IMR-90 (cell line): ENCODE data around the gene ISCA2. TPM values are rescaled to one million over a fixed set of nuclear protein-coding genes. Genes with fewer than 3 reads are reported as not detected.

Experiments used
- ATAC-seq: fragments of 200-7000 bp; cut with Tn5 transposase; 2 replicates; pipeline ENCODE4 v1.9.1; 2020; ENCODE audit warnings: low read depth, mild to moderate bottlenecking, moderate library complexity
- BruUV-seq: library from RNA; stranded (reverse); fragments of 400-500 nt; replicated peaks from 2 replicates; lab custom pipeline; 2021; lab: Mats Ljungman, UMichigan
- CTCF ChIA-PET: fragments of 300-600 bp; formaldehyde crosslinking; extraction: SDS; loops from one replicate; lab custom pipeline; 2021; ENCODE audit warnings: antibody characterized with exemption; lab: Yijun Ruan, JAX
- POLR2A ChIA-PET: fragments of 300-600 bp; sonication (Branson Sonifier 250); formaldehyde crosslinking; loops from one replicate; lab custom pipeline; 2022; ENCODE audit warnings: antibody characterized with exemption; ENCODE audit not compliant: unreplicated experiment; lab: Charles Lee
- DNase-seq: peaks from one replicate; pipeline ENCODE4 v3.0.0; 2013
- H2AFZ ChIP-seq: replicated peaks from 2 replicates; pipeline ENCODE3; 2013; ENCODE audit warnings: low read length, mild to moderate bottlenecking; ENCODE audit not compliant: poor library complexity
- H2AK5ac ChIP-seq: 2 replicates; pipeline ENCODE4 v1.6.1; 2013; ENCODE audit warnings: low read depth, low read length, inconsistent platforms
- H2AK9ac ChIP-seq: replicated peaks from 2 replicates; pipeline ENCODE3; 2013; ENCODE audit warnings: mild to moderate bottlenecking, low read depth, low read length, moderate library complexity; ENCODE audit not compliant: poor library complexity
- H2BK120ac ChIP-seq: 2 replicates; pipeline ENCODE4 v1.6.1; 2013; ENCODE audit warnings: low read depth, low read length, inconsistent platforms
- H2BK15ac ChIP-seq: 3 replicates; pipeline ENCODE4 v1.6.1; 2013; ENCODE audit warnings: low read depth, low read length, inconsistent platforms
- H2BK20ac ChIP-seq: 2 replicates; pipeline ENCODE4 v1.6.1; 2013; ENCODE audit warnings: low read depth, mild to moderate bottlenecking, inconsistent platforms, low read length, moderate library complexity
- H2BK5ac ChIP-seq: 2 replicates; pipeline ENCODE4 v1.6.1; 2013; ENCODE audit warnings: mild to moderate bottlenecking, low read depth, low read length, inconsistent platforms; ENCODE audit not compliant: poor library complexity, severe bottlenecking
- H3K14ac ChIP-seq: replicated peaks from 2 replicates; pipeline ENCODE4 v1.6.1; 2013; ENCODE audit warnings: low read depth, low read length, inconsistent platforms
- H3K18ac ChIP-seq: 2 replicates; pipeline ENCODE4 v1.6.1; 2013; ENCODE audit warnings: low read depth, low read length, control low read depth
- H3K23ac ChIP-seq: 2 replicates; pipeline ENCODE4 v1.6.1; 2013; ENCODE audit warnings: low read depth, low read length, inconsistent platforms
- H3K27ac ChIP-seq: 2 replicates; pipeline ENCODE4 v1.5.1; 2013; ENCODE audit warnings: mild to moderate bottlenecking, control low read depth, low read length; ENCODE audit not compliant: insufficient read depth
- H3K27me3 ChIP-seq: 2 replicates; pipeline ENCODE4 v1.6.1; 2013; ENCODE audit warnings: low read length; ENCODE audit not compliant: control insufficient read depth, insufficient read depth
- H3K36me3 ChIP-seq: 2 replicates; pipeline ENCODE4 v1.6.1; 2013; ENCODE audit warnings: low read length, mixed read lengths; ENCODE audit not compliant: control insufficient read depth, insufficient read depth
- H3K4ac ChIP-seq: 2 replicates; pipeline ENCODE4 v1.6.1; 2013; ENCODE audit warnings: low read depth, low read length, inconsistent platforms
- H3K4me1 ChIP-seq: 2 replicates; pipeline ENCODE4 v1.6.1; 2013; ENCODE audit warnings: low read length, mixed read lengths; ENCODE audit not compliant: control insufficient read depth, insufficient read depth
- H3K4me2 ChIP-seq: 2 replicates; pipeline ENCODE4 v1.6.1; 2013; ENCODE audit warnings: low read depth, mild to moderate bottlenecking, control low read depth, low read length, moderate library complexity
- H3K4me3 ChIP-seq: 2 replicates; pipeline ENCODE4 v1.5.1; 2013; ENCODE audit warnings: low read depth, mild to moderate bottlenecking, control low read depth, low read length, moderate library complexity; ENCODE audit not compliant: insufficient read depth
- H3K56ac ChIP-seq: 2 replicates; pipeline ENCODE4 v1.6.1; 2013; ENCODE audit warnings: low read length, inconsistent platforms; ENCODE audit not compliant: insufficient read depth; ENCODE audit errors: extremely low read depth
- H3K79me1 ChIP-seq, 2 experiments: 2 replicates each; pipeline ENCODE4 v1.6.1; 2013; ENCODE audit warnings: low read length in 2 of 2, inconsistent platforms in 1 of 2, low read depth in 1 of 2
- H3K9ac ChIP-seq: 2 replicates; pipeline ENCODE4 v1.6.1; 2013; ENCODE audit warnings: low read depth, low read length, control low read depth
- H3K9me1 ChIP-seq: 2 replicates; pipeline ENCODE4 v1.6.1; 2013; ENCODE audit warnings: low read length, inconsistent platforms; ENCODE audit not compliant: insufficient read depth
- H3K9me3 ChIP-seq: 2 replicates; pipeline ENCODE4 v1.6.1; 2013; ENCODE audit warnings: low read length; ENCODE audit not compliant: control insufficient read depth, insufficient read depth
- H4K20me1 ChIP-seq: 2 replicates; pipeline ENCODE4 v1.6.1; 2013; ENCODE audit warnings: low read length, inconsistent platforms; ENCODE audit not compliant: insufficient read depth
- H4K5ac ChIP-seq: 2 replicates; pipeline ENCODE4 v1.6.1; 2013; ENCODE audit warnings: mild to moderate bottlenecking, low read depth, low read length, control low read depth
- H4K8ac ChIP-seq, 2 experiments: 2 replicates each; pipeline ENCODE4 v1.6.1; 2013; ENCODE audit warnings: low read depth in 2 of 2, low read length in 2 of 2, control low read depth in 1 of 2, inconsistent platforms in 1 of 2
- H4K91ac ChIP-seq: 2 replicates; pipeline ENCODE4 v1.6.1; 2013; ENCODE audit warnings: low read depth, low read length, inconsistent platforms; ENCODE audit not compliant: insufficient read depth
- MAFK ChIP-seq: IDR thresholded peaks from 2 replicates; pipeline ENCODE4 v1.6.1; 2012; ENCODE audit warnings: low read depth, low read length, improper control_type of control experiment
- RAD21 ChIP-seq: IDR thresholded peaks from 2 replicates; pipeline ENCODE4 v1.6.1; 2012; ENCODE audit warnings: low read length, improper control_type of control experiment
- WGBS, 2 experiments: methylation state at CpG; one replicate each; pipeline versions ENCODE4 v1.1.5 to v1.1.7; 2013; ENCODE audit warnings: missing lambda C conversion rate in 2 of 2; ENCODE audit not compliant: insufficient read length in 1 of 2; ENCODE audit errors: extremely low coverage in 2 of 2; 5-methylcytosine and 5-hydroxymethylcytosine counted together
- dilution Hi-C: fragments of 300-500 bp; cut with HindIII; formaldehyde crosslinking; loops from one replicate; pipeline ENCODE4 v1.14.3; 2018; ENCODE audit warnings: low sequenced_read_pairs; ENCODE audit not compliant: unreplicated experiment
- in situ Hi-C: fragments of 300-500 bp; cut with MboI; formaldehyde crosslinking; loops from 3 replicates; pipeline ENCODE4 v1.14.3; 2019; ENCODE audit warnings: low sequenced_read_pairs, inconsistent platforms, mixed read lengths
- intact Hi-C: fragments of 100-400 bp; cut with micrococcal nuclease; formaldehyde crosslinking; loops from 2 replicates; pipeline ENCODE4 v1.10.0; 2022
- polyA plus RNA-seq, 3 experiments: library from polyadenylated mRNA; depleted of rRNA; stranded (reverse); fragments of >200 nt; gene quantifications; 2 replicates each; pipeline ENCODE4 v1.2.3, GENCODE V29; 2012; ENCODE audit warnings: low replicate concordance in 1 of 3
- total RNA-seq: library from RNA; depleted of rRNA; stranded (reverse); fragments of >200 nt; gene quantifications from 2 replicates; pipeline ENCODE4 v1.2.3, GENCODE V29; 2012

ISCA2 gene
- total and polyA plus RNA-seq, 2 of the 4 experiments (the other 2 are of a cell fraction): 5.4 to 25.7 TPM

DNA sequence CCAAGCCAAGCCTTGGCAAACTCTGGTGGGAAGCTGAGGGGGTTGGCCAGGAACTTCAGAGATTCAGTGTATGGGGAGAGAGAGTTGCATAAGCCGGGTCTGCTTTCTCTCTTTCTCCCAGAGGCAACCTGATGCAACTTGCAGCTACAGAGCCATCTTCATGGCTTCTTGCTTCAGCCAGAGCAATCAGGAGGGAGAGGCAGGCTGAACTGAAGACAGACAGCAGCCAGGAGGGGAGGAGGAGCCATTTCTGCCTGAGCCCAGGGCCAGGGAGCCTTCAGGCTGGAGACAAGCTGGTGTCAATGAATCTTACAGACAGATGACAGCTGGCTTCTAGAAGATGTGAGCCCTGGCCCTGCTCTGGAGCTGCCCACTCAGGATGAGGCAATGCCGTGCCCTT lies 19.2 kb upstream of the ISCA2 start:
- no peak overlapping the region for H2BK15ac ChIP-seq
- no peak overlapping the region for H2AFZ ChIP-seq
- no peak overlapping the region for H2BK5ac ChIP-seq
- no peak overlapping the region for H3K23ac ChIP-seq
- no peak overlapping the region for H3K4ac ChIP-seq
- ChIA-PET POLR2A (no interaction called here), CTCF (no interaction called here)
- no TSS peak for BruUV-seq
- H2AK9ac ChIP-seq: no peak overlapping the region
- H3K9me1 ChIP-seq: peaks cover 10% of the 10 kb centered on the region; the same call in 1 of the 2 replicates
- no CpG with 5 or more reads among the region's 2 CpGs for WGBS, 2 experiments
- H3K4me1 ChIP-seq: peaks cover 7% of the 10 kb centered on the region
- intact Hi-C loops (loop anchor here (10.0 kb wide), 1 partner anchor 360 kb away; no protein-coding TSS in a partner anchor), dilution Hi-C loops (no loop called here), in situ Hi-C loops (loop anchor here (5.0 kb wide), 1 partner anchor 112 kb away; no protein-coding TSS in a partner anchor)
- no peak overlapping the region for H3K4me3 ChIP-seq
- no peaks in the 10 kb centered on the region; the same call in 1 of the 2 replicates for H3K36me3 ChIP-seq
- H4K8ac ChIP-seq: no peak overlapping the region
- no peak overlapping the region for H3K27ac ChIP-seq
- TF ChIP-seq RAD21 (no peak), MAFK (no peak)
- ATAC-seq (no peak), DNase-seq (no peak)
- H2BK120ac ChIP-seq: no peak overlapping the region
- no peak overlapping the region for H2BK20ac ChIP-seq
- no peaks in the 10 kb centered on the region for H3K9me3 ChIP-seq
- H3K4me2 ChIP-seq: no peak overlapping the region
- H4K91ac ChIP-seq: no peak overlapping the region
- no peaks in the 10 kb centered on the region for H3K27me3 ChIP-seq
- no peak overlapping the region for H3K9ac ChIP-seq
- no peaks in the 10 kb centered on the region for H4K20me1 ChIP-seq
- no peak overlapping the region for H3K56ac ChIP-seq
- H3K79me1 ChIP-seq: no peaks in the 10 kb centered on the region
- no peak overlapping the region for H3K14ac ChIP-seq
- no peak overlapping the region for H3K18ac ChIP-seq
- H2AK5ac ChIP-seq: no peak overlapping the region
- H4K5ac ChIP-seq: no peak overlapping the region
